Endothelial cell of umbilical vein (primary cell): ENCODE data around the gene CERKL. TPM values are rescaled to one million over a fixed set of nuclear protein-coding genes. Genes with fewer than 3 reads are reported as not detected.

Source experiments
- BruUV-seq: library from RNA; stranded (reverse); fragments of 400-500 nt; replicated peaks from 2 replicates; lab custom pipeline; 2021; lab: Mats Ljungman, UMichigan
- CTCF ChIA-PET: fragments of 300-600, 350-600 bp; sonication (Branson Sonifier 250); formaldehyde crosslinking; loops from one replicate; lab custom pipeline; 2021; ENCODE audit warnings: antibody characterized with exemption, inconsistent platforms; lab: Charles Lee
- POLR2A ChIA-PET: fragments of 300-600, 350-600 bp; sonication (Branson Sonifier 250); formaldehyde crosslinking; loops from one replicate; lab custom pipeline; 2021; ENCODE audit warnings: antibody characterized with exemption, inconsistent platforms; lab: Charles Lee
- DNase-seq: peaks from one replicate; pipeline ENCODE4 v3.0.0-alpha.2; 2011; ENCODE audit warnings: low read depth, low spot score
- FAIRE-seq: peaks from 2 replicates; lab custom pipeline; 2011; peaks lifted over from hg19 to GRCh38; lab: Jason Lieb, UNC
- H2AFZ ChIP-seq: 2 replicates; pipeline ENCODE4 v1.6.0; 2012; ENCODE audit warnings: low read depth, low read length, control low read depth, inconsistent platforms
- H3K27ac ChIP-seq: 2 replicates; pipeline ENCODE4 v1.5.1; 2011; ENCODE audit warnings: low read depth, mild to moderate bottlenecking, control low read depth, low read length, moderate library complexity; ENCODE audit not compliant: insufficient read depth
- H3K27me3 ChIP-seq, 2 experiments: 2 replicates each; pipeline versions ENCODE4 v1.6.0 to v1.6.1; 2011; ENCODE audit warnings: low read length in 2 of 2, mixed read lengths in 1 of 2; ENCODE audit not compliant: control insufficient read depth in 2 of 2, insufficient read depth in 2 of 2
- H3K36me3 ChIP-seq, 2 experiments: 2 replicates in 1 of 2; 3 replicates in 1 of 2; pipeline ENCODE4 v1.5.1; 2011; ENCODE audit warnings: low read length in 2 of 2, mild to moderate bottlenecking in 1 of 2, moderate library complexity in 1 of 2; ENCODE audit not compliant: control insufficient read depth in 2 of 2, insufficient read depth in 2 of 2; ENCODE audit errors: extremely low read depth in 1 of 2
- H3K4me1 ChIP-seq: 3 replicates; pipeline ENCODE4 v1.5.1; 2011; ENCODE audit warnings: mild to moderate bottlenecking, low read length; ENCODE audit not compliant: control insufficient read depth, insufficient read depth; ENCODE audit errors: extremely low read depth
- H3K4me2 ChIP-seq: 2 replicates; pipeline ENCODE4 v1.6.1; 2011; ENCODE audit warnings: low read length, control low read depth, mixed read lengths; ENCODE audit not compliant: insufficient read depth
- H3K4me3 ChIP-seq, 3 experiments: fragments of 200-600 bp in 1 of 3; sonication (generic), shearing (Covaris generic) in 1 of 3; replicated peaks in 1 of 3; 2 replicates each; pipeline ENCODE4 v1.5.1; 2011 to 2016; ENCODE audit warnings: control low read depth in 3 of 3, low read length in 3 of 3, mild to moderate bottlenecking in 2 of 3, inconsistent platforms in 1 of 3, low read depth in 1 of 3, moderate library complexity in 1 of 3; ENCODE audit not compliant: insufficient read depth in 1 of 3
- H3K79me2 ChIP-seq: 2 replicates; pipeline ENCODE4 v1.6.0; 2012; ENCODE audit warnings: low read length, inconsistent platforms; ENCODE audit not compliant: control insufficient read depth, insufficient read depth
- H3K9ac ChIP-seq: replicated peaks from 2 replicates; pipeline ENCODE3; 2011; ENCODE audit warnings: low read length, control low read depth; ENCODE audit not compliant: insufficient read depth; ENCODE audit errors: extremely low read depth
- H3K9me1 ChIP-seq: replicated peaks from 3 replicates; pipeline ENCODE4 v1.6.0; 2011; ENCODE audit warnings: mild to moderate bottlenecking, low read length; ENCODE audit not compliant: control insufficient read depth, insufficient read depth; ENCODE audit errors: extremely low read depth
- H3K9me3 ChIP-seq: replicated peaks from 2 replicates; pipeline ENCODE4 v1.5.1; 2012; ENCODE audit warnings: low read length, inconsistent platforms; ENCODE audit not compliant: control insufficient read depth, insufficient read depth
- H4K20me1 ChIP-seq: replicated peaks from 2 replicates; pipeline ENCODE3; 2011; ENCODE audit warnings: mild to moderate bottlenecking, low read length; ENCODE audit not compliant: control insufficient read depth, insufficient read depth; ENCODE audit errors: extremely low read depth
- POLR2A ChIP-seq: IDR thresholded peaks from 2 replicates; pipeline ENCODE4 v1.6.1; 2012; ENCODE audit warnings: low read depth, mild to moderate bottlenecking, control low read depth, low read length
- dilution Hi-C: fragments of 300-500 bp; cut with MboI; formaldehyde crosslinking; loops from one replicate; pipeline ENCODE4 v1.15.0; 2019; ENCODE audit warnings: low sequenced_read_pairs; ENCODE audit not compliant: extremely low pct_ligation_motif_present
- intact Hi-C: fragments of 100-400 bp; cut with micrococcal nuclease; formaldehyde crosslinking; loops from one replicate; pipeline ENCODE4 v1.10.0; 2022
- polyA plus RNA-seq, 4 experiments: library from polyadenylated mRNA; depleted of rRNA in 3 of 4; stranded (reverse) in 3 of 4; unstranded in 1 of 4; fragments of >200 nt; gene quantifications; 2 replicates each; pipeline versions ENCODE4 v1.2.1 to v1.2.3, GENCODE V29; 2011 to 2012; ENCODE audit warnings: missing spikeins in 1 of 4
- total RNA-seq: library from RNA; stranded (reverse); gene quantifications from 2 replicates; pipeline ENCODE4 v1.2.3, GENCODE V29; 2021
- TF ChIP-seq, protein P1 (sequence below), 2 donors: IDR thresholded peaks; 1 replicate in 1 of 2; 2 replicates in 1 of 2; pipeline ENCODE4 v1.5.1; 2011; ENCODE audit warnings: low read length in 2 of 2, mild to moderate bottlenecking in 2 of 2, moderate library complexity in 2 of 2, control low read depth in 1 of 2, inconsistent platforms in 1 of 2, low read depth in 1 of 2; ENCODE audit not compliant: insufficient read depth in 1 of 2; ENCODE audit errors: extremely low read depth in 1 of 2

The CERKL gene
- total and polyA plus RNA-seq, 2 donors (not counting 3 experiments of a cell fraction or from before 2014, with no cell fraction given), result not detected

DNA sequence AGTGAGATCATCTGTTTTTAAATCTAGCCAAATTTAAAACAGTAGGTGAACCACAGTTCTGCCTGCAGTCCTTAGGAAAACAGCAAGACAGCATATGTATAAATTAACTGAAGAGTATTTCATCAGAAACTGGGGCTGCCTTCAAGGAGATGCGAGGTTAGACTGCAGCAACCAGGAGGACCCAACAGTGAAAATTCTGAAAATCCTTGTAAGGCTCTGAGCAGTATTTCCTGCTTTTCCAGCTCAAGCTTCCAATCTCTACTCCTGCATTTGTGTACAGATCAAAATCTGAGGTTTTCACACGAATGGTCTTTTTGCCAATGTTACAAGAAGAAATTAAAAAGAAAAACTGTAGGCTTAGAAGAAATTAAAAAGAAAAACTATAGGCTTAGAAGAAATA is 43.7 kb downstream of the CERKL start:
- POLR2A ChIA-PET, result no interaction called here
- FAIRE-seq (no peak), DNase-seq (no peak)
- BruUV-seq, result no TSS peak
- H2AFZ ChIP-seq, result no peak overlapping the region
- dilution Hi-C loops (no loop called here), intact Hi-C loops (no loop called here)
- H3K4me1 ChIP-seq, result no peaks in the 10 kb centered on the region
- no peak overlapping the region for H3K4me3 ChIP-seq
- H3K9ac ChIP-seq, result no peak overlapping the region
- no peak overlapping the region for H3K27ac ChIP-seq
- no peaks in the 10 kb centered on the region for H3K36me3 ChIP-seq
- no peaks in the 10 kb centered on the region for H3K27me3 ChIP-seq
- H3K79me2 ChIP-seq, result no peaks in the 10 kb centered on the region
- no peaks in the 10 kb centered on the region for H3K9me1 ChIP-seq
- no peak for TF ChIP-seq POLR2A
- no peaks in the 10 kb centered on the region for H4K20me1 ChIP-seq
- no peaks in the 10 kb centered on the region for H3K9me3 ChIP-seq
- CTCF ChIA-PET, result interaction anchor here (1.3 kb wide), 1 partner anchor 65 kb away, joined by 3 read pairs; no protein-coding TSS in a partner anchor
- no peak overlapping the region for H3K4me2 ChIP-seq

DNA sequence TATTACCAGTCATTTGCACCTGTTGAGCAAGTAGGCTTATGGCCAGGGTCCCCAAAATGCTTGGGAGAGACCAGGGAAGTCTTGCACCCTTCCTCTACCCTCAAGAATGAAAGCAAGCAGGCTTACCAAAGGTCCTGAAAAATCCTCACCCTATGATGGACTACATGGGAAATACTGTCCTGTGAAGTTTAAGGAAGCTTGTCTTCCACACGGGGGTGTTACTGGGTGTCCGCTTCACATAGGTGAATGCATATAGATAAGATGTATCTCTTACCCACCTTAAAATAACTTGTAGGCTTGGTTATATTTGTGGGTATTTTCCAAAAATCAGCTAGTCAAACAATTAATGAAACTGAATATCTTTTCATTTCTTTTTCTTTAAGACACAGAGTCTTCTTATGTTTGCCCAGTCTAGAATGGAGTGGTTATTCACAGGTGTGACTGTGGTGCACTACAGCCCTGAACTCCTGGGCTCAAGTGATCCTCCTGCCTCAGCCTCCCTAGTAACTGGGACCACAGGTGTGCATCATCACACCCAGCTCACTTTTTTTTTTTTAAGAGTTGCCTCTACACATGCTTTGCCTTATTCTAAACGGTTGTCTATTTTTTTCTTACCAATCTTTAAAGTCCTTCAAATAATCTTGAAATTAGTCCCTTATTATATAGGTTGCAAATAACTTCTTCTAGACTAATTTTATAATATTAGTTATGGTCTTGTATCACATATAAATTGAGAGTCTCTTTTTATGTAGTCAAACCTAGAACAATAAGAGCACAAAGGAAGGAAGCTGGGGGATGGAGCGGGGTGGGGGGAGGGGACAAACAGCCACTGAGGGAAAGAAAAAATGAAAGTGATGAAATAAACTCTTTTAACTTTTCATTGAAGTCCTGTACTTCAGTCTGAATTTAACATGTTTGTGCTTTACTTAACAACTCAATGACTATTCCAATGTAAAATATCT is 49.0 kb downstream of the CERKL start:
- no peaks in the 10 kb centered on the region for H3K4me1 ChIP-seq
- H2AFZ ChIP-seq, result no peak overlapping the region
- POLR2A ChIA-PET, result no interaction called here
- TF ChIP-seq, protein P1, sequence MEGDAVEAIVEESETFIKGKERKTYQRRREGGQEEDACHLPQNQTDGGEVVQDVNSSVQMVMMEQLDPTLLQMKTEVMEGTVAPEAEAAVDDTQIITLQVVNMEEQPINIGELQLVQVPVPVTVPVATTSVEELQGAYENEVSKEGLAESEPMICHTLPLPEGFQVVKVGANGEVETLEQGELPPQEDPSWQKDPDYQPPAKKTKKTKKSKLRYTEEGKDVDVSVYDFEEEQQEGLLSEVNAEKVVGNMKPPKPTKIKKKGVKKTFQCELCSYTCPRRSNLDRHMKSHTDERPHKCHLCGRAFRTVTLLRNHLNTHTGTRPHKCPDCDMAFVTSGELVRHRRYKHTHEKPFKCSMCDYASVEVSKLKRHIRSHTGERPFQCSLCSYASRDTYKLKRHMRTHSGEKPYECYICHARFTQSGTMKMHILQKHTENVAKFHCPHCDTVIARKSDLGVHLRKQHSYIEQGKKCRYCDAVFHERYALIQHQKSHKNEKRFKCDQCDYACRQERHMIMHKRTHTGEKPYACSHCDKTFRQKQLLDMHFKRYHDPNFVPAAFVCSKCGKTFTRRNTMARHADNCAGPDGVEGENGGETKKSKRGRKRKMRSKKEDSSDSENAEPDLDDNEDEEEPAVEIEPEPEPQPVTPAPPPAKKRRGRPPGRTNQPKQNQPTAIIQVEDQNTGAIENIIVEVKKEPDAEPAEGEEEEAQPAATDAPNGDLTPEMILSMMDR (IDR thresholded peaks at IDR 0.05; ENCODE audit: extremely low read depth in 1 of 2, insufficient read depth in 1 of 2, low read depth in 1 of 2, low read length in 2 of 2), result no peak
- H3K4me3 ChIP-seq, result no peak overlapping the region
- H4K20me1 ChIP-seq, result no peaks in the 10 kb centered on the region
- no peak overlapping the region for H3K27ac ChIP-seq
- dilution Hi-C loops, result no loop called here
- H3K27me3 ChIP-seq, result no peaks in the 10 kb centered on the region
- no peak overlapping the region for H3K4me2 ChIP-seq
- no peaks in the 10 kb centered on the region for H3K9me3 ChIP-seq
- DNase-seq (no peak), FAIRE-seq (no peak)
- H3K79me2 ChIP-seq, result no peaks in the 10 kb centered on the region
- CTCF ChIA-PET, result interaction anchor here (0.7 kb wide), 1 partner anchor 107 kb away, joined by 3 read pairs; no protein-coding TSS in a partner anchor
- no peaks in the 10 kb centered on the region for H3K36me3 ChIP-seq
- BruUV-seq, result no TSS peak
- no peaks in the 10 kb centered on the region for H3K9me1 ChIP-seq
- intact Hi-C loops, result no loop called here
- no peak overlapping the region for H3K9ac ChIP-seq
